Natural killer cell (primary cell): ENCODE results near the gene CAMK1G. TPM values are rescaled to one million over a fixed set of nuclear protein-coding genes. Genes with fewer than 3 reads are reported as not detected.

Source experiments
- ATAC-seq, 3 donors: fragments of 150-1000 bp in 2 of 3; fragments of 200-7000 bp in 1 of 3; cut with Tn5 transposase; 1 replicate in 1 of 3; 2 replicates in 2 of 3; pipeline ENCODE4 v1.10.0; 2021; ENCODE audit warnings: mild to moderate bottlenecking in 2 of 3, moderate library complexity in 2 of 3
- DNase-seq, 2 donors: peaks; one replicate each; pipeline versions ENCODE4 v3.0.0 to v3.0.0-alpha.2; 2013 to 2021; ENCODE audit warnings: mixed read lengths in 1 of 2
- H3K27ac ChIP-seq: one replicate; pipeline ENCODE4 v1.5.1; 2013; ENCODE audit warnings: mild to moderate bottlenecking, low read length
- H3K27me3 ChIP-seq: one replicate; pipeline ENCODE4 v1.6.1; 2013; ENCODE audit warnings: low read length; ENCODE audit not compliant: control insufficient read depth, insufficient read depth
- H3K36me3 ChIP-seq: one replicate; pipeline ENCODE4 v1.6.1; 2013; ENCODE audit warnings: low read length; ENCODE audit not compliant: control insufficient read depth, insufficient read depth
- H3K4me1 ChIP-seq: one replicate; pipeline ENCODE4 v1.6.1; 2013; ENCODE audit warnings: low read length; ENCODE audit not compliant: control insufficient read depth, insufficient read depth
- H3K4me3 ChIP-seq: one replicate; pipeline ENCODE4 v1.5.1; 2013; ENCODE audit warnings: low read length
- H3K9me3 ChIP-seq: one replicate; pipeline ENCODE4 v1.6.1; 2013; ENCODE audit warnings: low read length; ENCODE audit not compliant: control insufficient read depth, insufficient read depth
- H3K27ac Mint-ChIP-seq, 2 donors: one replicate each; pipeline ENCODE4 v1.8.0; 2022; ENCODE audit warnings: mild to moderate bottlenecking in 2 of 2, mixed read lengths in 2 of 2, moderate library complexity in 1 of 2
- H3K27me3 Mint-ChIP-seq, 2 donors: one replicate each; pipeline ENCODE4 v1.8.0; 2022; ENCODE audit warnings: low read depth in 2 of 2, mixed read lengths in 2 of 2
- H3K36me3 Mint-ChIP-seq: one replicate; pipeline ENCODE4 v1.8.0; 2022; ENCODE audit warnings: mixed read lengths
- H3K4me1 Mint-ChIP-seq, 2 donors: one replicate each; pipeline ENCODE4 v1.8.0; 2022; ENCODE audit warnings: mixed read lengths in 2 of 2
- H3K4me3 Mint-ChIP-seq: one replicate; pipeline ENCODE4 v1.8.0; 2022; ENCODE audit warnings: mild to moderate bottlenecking, moderate library complexity, mixed read lengths
- H3K9me3 Mint-ChIP-seq, 2 donors: one replicate each; pipeline ENCODE4 v1.8.0; 2022; ENCODE audit warnings: mixed read lengths in 2 of 2
- WGBS: methylation state at CpG from one replicate; pipeline ENCODE4 v1.1.7; 2013; ENCODE audit warnings: missing lambda C conversion rate; ENCODE audit not compliant: insufficient coverage; 5-methylcytosine and 5-hydroxymethylcytosine counted together
- intact Hi-C: fragments of 100-400 bp; cut with micrococcal nuclease; formaldehyde crosslinking; loops from one replicate; pipeline ENCODE4 v1.14.2; 2022
- total RNA-seq, 4 donors: library from RNA; stranded (reverse); fragments of 120-200 nt in 1 of 4; gene quantifications; one replicate each; pipeline versions ENCODE4 v1.2.3 to v1.2.4, GENCODE V29; 2013 to 2022
- TF ChIP-seq, protein P1 (sequence below): fragments of 200-600 bp; IDR thresholded peaks from one replicate; pipeline ENCODE4 v1.8.0; 2022; ENCODE audit warnings: antibody characterized with exemption

CAMK1G gene
- total RNA-seq, 3 donors from 2014 or later (not counting 1 experiment from before 2014, with no cell fraction given): not detected

DNA sequence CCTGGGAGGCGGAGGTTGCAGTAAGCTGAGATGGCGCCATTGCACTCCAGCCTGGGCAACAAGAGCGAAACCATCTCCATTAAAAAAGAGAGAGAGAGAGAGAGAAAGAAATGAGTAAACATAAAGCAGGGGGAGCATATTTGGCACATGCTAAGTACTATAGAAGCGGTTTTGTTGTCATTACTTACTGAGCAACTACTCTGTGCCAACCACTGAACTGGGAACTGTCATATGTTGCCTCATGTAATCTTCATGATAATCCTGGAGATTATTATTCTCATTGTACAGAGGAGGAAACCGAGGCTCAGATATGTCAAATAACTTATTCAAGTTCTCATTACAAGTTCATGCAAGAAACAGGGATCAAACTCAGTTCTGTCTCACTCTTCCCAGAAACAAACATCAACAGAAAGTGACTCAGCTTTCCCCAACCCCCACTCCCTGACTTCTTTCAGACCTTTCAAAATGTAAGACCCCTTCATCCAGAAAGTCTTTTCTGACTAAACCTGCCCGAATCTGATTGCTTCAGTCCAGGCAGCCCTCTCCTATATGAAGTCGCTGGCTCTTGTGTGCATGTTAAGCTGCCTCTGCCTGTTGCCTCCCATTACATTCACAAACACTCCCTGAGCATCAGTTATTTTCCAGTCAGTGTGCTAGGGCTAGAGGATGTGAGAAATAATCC lies 45.2 kb downstream of the CAMK1G start:
- Mint-ChIP-seq H3K4me1 (no peaks in the 10 kb centered on the region), H3K36me3 (no peaks in the 10 kb centered on the region), H3K9me3 (no peaks in the 10 kb centered on the region), H3K27me3 (peaks cover 0 to 7% of the 10 kb centered on the region in 2 donors), H3K27ac (no peak overlapping the region), H3K4me3 (no peak overlapping the region)
- no peak for ATAC-seq
- H3K36me3 ChIP-seq: no peaks in the 10 kb centered on the region
- H3K9me3 ChIP-seq: no peaks in the 10 kb centered on the region
- no peak for DNase-seq
- H3K4me3 ChIP-seq: no peak overlapping the region
- no peaks in the 10 kb centered on the region for H3K27me3 ChIP-seq
- TF ChIP-seq, protein P1, sequence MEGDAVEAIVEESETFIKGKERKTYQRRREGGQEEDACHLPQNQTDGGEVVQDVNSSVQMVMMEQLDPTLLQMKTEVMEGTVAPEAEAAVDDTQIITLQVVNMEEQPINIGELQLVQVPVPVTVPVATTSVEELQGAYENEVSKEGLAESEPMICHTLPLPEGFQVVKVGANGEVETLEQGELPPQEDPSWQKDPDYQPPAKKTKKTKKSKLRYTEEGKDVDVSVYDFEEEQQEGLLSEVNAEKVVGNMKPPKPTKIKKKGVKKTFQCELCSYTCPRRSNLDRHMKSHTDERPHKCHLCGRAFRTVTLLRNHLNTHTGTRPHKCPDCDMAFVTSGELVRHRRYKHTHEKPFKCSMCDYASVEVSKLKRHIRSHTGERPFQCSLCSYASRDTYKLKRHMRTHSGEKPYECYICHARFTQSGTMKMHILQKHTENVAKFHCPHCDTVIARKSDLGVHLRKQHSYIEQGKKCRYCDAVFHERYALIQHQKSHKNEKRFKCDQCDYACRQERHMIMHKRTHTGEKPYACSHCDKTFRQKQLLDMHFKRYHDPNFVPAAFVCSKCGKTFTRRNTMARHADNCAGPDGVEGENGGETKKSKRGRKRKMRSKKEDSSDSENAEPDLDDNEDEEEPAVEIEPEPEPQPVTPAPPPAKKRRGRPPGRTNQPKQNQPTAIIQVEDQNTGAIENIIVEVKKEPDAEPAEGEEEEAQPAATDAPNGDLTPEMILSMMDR: no peak
- intact Hi-C loops: loop anchor here (5.0 kb wide), 1 partner anchor 61 kb away; no protein-coding TSS in a partner anchor
- WGBS: 72% methylated on average over 6 of the region's 7 CpGs
- peaks cover 7% of the 10 kb centered on the region for H3K4me1 ChIP-seq
- no peak overlapping the region for H3K27ac ChIP-seq

DNA sequence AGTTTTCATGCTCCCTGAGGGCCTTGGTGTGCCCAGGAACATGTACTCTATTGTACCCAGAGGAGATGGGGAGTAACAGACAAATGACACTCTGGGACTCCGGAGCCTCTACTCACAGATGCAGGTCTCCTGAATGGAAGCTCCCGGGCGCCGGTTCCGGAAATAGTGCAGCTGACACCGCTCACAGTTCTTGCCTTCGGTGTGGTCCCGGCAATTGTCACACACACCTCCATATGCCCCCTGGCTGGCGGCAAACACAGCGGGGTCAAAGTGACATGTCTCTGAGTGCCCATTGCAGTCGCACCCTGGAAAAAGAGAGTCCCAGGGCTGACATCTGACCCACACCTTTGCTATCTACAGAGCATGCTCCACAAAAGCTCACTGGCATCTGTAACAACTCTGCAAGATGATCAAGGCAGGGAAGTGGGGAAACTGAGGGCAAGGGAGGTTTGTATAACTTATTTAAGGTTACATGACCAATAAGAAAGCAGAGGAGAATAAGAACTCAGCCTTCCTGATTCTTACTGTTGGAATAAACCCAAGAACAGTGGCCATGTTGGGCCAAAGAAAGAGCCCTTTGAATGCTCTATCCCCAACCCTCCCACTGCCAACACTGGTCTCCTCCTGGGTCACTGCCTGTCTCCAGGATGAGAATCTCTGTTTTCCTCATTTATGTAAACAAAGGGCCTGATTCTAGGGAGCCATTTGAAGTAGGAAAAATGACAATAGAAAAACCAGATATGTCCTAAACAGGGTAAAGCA lies 46.3 kb downstream of the CAMK1G start:
- ATAC-seq (no peak), DNase-seq (no peak)
- no peak overlapping the region for H3K27ac Mint-ChIP-seq
- H3K4me3 Mint-ChIP-seq: no peak overlapping the region
- Histone ChIP-seq H3K4me3 (no peak overlapping the region), H3K27me3 (no peaks in the 10 kb centered on the region), H3K36me3 (no peaks in the 10 kb centered on the region), H3K27ac (no peak overlapping the region), H3K9me3 (no peaks in the 10 kb centered on the region), H3K4me1 (peaks cover 7% of the 10 kb centered on the region)
- no peaks in the 10 kb centered on the region for H3K9me3 Mint-ChIP-seq
- H3K36me3 Mint-ChIP-seq: no peaks in the 10 kb centered on the region
- no peaks in the 10 kb centered on the region for H3K4me1 Mint-ChIP-seq
- TF ChIP-seq, protein P1: no peak
- 90% methylated on average over 11 of the region's 11 CpGs for WGBS
- peaks cover 0 to 4% of the 10 kb centered on the region in 2 donors for H3K27me3 Mint-ChIP-seq
- intact Hi-C loops: loop anchor here (5.0 kb wide), 1 partner anchor 63 kb away; no protein-coding TSS in a partner anchor

DNA sequence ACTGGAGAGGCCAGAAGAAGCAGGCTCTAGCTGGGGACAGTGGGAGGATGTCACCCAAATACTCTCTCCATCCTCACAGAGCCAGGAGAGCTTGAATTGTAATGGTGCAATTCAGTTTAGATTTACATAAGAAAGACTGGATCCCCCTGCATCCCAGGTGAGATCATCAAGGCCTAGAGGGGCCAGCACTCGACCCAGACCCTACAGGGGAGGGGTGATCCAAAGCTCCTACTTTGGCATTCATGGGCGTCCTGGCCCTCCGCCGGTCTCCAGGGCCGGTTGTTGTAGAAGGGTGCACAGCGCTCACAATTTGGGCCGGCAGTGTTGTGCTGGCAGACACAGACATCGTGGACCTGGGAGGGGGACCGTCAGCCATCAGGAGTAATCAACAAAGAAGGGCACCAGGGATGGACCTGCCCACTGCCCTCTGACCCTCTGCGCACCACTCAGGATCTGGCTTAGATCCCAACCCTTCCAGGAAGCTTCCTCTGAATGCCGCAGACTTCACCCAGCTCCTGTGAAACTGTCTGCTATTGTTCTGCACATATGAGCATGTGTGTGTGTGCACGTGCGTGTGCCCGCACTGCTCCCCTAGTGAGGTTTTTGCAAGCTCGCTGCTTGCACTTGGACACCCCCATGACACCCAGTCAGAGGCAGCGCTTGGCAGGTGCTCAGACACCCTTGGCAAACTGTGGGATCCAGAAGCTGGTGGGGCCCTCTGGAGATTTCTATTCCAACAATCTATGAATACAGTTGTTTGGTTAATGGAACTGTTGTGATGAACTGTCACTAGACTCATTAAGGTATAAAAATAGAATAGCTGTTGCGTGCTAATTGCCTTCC lies 47.1 kb downstream of the CAMK1G start:
- H3K27ac Mint-ChIP-seq: no peak overlapping the region
- no peaks in the 10 kb centered on the region for H3K4me1 Mint-ChIP-seq
- Histone ChIP-seq H3K36me3 (no peaks in the 10 kb centered on the region), H3K4me1 (peaks cover 7% of the 10 kb centered on the region), H3K9me3 (no peaks in the 10 kb centered on the region), H3K4me3 (no peak overlapping the region), H3K27ac (no peak overlapping the region), H3K27me3 (no peaks in the 10 kb centered on the region)
- no peak for DNase-seq
- no peak overlapping the region for H3K4me3 Mint-ChIP-seq
- WGBS: 81% methylated on average over 17 of the region's 17 CpGs
- H3K36me3 Mint-ChIP-seq: no peaks in the 10 kb centered on the region
- peaks cover 0 to 4% of the 10 kb centered on the region in 2 donors for H3K27me3 Mint-ChIP-seq
- TF ChIP-seq, protein P1: no peak
- ATAC-seq: no peak
- no peaks in the 10 kb centered on the region for H3K9me3 Mint-ChIP-seq
- intact Hi-C loops: no loop called here
